ENCODE measurements around the gene SLC38A11.
"Not testable (repeated sequence)": the region's sequence is repeated elsewhere in the genome, so short reads cannot be mapped to it uniquely, and the experiment has no call there.

The SLC38A11 gene, protein sequence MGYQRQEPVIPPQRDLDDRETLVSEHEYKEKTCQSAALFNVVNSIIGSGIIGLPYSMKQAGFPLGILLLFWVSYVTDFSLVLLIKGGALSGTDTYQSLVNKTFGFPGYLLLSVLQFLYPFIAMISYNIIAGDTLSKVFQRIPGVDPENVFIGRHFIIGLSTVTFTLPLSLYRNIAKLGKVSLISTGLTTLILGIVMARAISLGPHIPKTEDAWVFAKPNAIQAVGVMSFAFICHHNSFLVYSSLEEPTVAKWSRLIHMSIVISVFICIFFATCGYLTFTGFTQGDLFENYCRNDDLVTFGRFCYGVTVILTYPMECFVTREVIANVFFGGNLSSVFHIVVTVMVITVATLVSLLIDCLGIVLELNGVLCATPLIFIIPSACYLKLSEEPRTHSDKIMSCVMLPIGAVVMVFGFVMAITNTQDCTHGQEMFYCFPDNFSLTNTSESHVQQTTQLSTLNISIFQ

DNA sequence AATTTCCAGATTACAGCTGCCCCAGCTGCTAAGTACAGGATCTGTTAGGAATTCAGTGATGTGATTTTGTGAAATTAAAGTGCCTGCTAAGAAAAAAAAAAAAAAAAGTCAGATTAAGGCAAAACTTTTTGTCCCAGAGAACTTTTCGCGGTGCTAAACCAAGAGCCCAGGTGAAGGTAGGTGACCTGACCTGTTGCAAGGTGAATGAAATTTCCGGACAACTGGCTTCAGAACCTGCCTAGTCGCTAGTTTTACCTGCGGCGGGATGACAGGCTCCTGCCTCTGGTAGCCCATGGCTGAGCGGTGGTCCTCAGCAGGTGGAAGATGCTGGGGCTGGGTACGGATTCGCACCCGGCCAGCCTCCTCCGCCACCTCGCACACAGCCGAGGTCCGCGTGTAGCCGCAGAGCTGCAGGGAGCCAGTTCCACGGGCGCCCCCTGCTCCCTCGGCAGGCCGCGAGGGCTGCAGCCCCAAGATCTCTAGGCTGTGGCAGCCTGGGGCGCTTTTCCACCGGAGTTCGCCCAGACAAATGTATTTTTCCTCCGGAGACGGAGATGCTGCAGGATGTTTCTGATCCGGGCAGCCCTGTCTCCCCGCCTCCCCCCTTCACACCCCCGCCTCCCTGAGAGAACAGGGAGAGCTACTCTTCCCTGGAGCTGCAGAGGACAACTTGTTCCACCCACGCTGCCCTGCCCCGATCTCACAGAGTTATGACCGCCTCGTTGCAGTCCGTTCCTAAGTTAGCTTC, at the start of gene SLC38A11:
Gene SLC38A11 (minus strand): TSS at position 572 of the 748 bp plus-strand sequence. CDS start 278 bp downstream, at position 294.
- DNase-seq (ENCODE audit: low read depth) = no peak

DNA sequence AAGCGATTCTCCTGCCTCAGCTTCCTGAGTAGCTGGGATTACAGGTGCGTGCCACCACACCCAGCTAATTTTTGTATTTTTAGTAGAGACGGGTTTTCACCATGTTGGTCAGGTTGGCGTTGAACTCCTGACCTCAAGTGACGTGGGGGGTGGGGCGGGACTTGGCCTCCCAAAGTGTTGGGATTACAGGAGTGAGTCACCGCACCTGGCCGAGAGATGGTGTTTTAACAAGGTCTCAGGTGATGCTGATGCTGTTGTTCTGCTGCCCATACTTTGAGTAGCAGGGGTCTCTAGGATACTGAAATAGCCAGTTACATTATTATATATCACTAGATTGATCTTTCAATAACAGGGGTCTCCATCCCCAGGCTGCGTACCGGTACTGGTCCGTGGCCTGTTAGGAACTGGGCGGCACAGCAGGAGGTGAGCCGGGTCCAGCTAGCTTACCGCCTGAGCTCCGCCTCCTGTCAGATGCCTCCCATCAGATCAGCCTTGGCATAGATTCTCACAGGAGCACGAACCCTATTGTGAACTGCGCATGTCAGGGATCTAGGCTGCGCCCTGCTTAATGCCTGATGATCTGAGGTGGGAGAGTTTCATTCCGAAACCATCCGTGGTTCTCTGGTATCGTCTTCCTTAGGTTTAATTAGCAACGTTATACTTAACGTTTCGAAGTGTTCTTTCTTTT, 48.3 kb upstream of the SLC38A11 start:
- no peak for DNase-seq (ENCODE audit: low read depth)

DNA sequence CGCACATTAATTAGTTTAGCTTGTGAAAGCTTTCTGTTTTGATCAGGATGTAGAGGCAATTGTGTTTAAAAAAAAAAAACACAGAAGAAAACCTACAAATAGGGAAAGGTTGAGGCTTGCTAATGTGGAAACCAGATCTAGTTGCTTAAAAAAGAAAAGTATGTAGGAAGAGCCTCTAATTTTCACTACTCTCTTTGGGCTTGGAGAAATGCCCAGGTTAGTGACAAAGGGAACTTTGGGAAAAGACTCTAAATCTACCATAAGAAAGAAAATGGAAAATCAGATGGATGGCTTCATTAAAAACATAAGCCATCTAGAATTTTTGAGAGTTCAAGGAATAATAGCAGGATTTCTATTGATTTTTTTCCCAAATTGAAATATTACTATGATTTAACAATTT, 47.3 kb upstream of the SLC38A11 start:
- no peak for DNase-seq (ENCODE audit: low read depth)

DNA sequence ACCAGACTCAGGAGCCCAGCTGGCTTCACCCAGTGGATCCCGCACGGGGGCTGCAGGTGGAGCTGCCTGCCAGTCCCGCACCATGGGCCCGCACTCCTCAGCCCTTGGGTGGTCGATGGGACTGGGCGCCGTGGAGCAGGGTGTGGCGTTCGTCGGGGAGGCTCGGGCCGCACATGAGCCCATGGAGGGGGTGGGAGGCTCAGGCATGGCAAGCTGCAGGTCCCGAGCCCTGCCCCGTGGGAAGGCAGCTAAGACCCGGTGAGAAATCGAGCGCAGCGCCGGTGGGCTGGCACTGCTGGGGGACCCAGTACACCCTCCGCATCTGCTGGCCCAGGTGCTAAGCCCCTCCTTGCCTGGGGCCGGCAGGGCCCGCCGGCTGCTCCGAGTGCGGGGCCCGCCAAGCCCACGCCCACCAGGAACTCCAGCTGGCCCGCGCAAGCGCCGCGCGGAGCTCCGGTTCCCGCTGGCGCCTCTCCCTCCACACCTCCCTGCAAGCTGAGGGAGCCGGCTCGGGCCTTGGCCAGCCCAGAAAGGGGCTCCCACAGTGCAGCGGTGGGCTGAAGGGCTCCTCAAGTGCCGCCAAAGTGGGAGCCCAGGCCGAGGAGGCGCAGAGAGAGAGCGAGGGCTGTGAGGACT, 39.5 kb upstream of the SLC38A11 start:
- not testable (repeated sequence) for DNase-seq (ENCODE audit: low read depth)

DNA sequence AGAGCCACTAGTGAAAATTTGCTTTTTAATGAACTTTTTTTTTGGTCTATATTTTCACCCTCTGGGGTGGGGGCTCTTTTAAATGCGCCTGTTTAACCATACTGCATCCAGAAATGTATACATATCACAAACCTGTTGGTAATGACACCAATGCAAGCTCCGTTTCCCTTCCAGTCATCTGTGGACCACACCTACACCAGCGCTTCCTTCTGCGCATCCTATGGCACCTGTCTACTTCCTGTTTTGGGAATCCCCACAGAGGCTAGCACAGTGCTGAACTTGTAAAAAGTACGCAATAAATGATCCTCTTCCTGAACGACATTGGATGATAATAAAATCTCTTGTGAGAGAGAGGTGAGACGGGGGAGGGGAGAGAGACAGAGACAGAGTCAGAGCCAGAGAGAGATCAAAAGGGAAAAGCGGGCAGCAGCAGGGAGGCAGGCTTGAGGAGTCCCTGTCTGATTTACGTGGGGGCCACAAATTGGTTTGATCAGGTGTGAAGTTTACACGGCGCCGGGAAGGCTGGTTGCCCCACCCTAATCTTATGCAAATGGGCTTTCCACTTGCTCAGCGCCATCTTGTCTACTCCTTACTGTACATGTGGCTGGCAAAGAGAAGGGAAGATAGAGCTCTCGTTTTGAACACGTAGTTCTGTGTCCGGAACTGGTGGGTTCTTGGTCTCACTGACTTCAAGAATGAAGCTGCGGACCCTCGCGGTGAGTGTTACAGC, 38.1 kb upstream of the SLC38A11 start:
- DNase-seq (ENCODE audit: low read depth) = no peak

DNA sequence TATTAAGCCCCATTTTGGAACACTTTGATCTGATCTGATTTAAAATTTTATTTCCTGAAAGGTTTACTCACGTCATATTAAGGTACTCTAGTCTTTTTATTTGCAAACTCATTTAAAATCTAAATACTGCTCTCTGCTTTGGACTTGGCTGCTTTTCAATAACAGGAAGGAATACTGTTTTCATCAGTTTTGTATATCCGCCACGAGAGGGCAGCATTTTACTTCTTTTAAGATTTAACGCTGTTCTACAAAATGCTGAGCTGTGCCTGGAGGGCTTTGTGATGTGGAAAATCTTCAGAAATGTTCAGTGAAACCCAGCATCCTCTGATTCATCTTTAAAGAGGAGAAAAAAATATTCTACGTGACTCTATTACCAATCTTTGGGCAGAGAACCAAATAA, 37.5 kb upstream of the SLC38A11 start:
- DNase-seq (ENCODE audit: low read depth) = peak; percentile 82

DNA sequence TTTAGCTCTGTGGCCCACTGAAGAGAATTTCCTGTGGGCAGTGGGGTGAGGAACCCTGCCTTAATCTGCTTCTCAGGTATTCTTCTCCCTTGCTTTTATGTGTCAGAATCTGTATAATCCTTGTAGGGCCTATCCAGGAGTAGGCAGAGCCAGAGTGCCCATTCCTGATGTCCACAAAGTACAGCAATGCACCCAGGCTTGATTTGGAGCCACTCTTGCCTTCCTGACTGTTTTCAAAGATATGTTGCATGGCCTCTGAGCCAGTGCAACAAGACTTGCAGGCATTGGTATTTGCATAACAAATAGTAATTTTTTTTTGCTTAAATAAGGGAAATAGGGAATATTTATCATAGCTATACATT, 36.7 kb upstream of the SLC38A11 start:
- not testable (repeated sequence) for DNase-seq (ENCODE audit: low read depth)

DNA sequence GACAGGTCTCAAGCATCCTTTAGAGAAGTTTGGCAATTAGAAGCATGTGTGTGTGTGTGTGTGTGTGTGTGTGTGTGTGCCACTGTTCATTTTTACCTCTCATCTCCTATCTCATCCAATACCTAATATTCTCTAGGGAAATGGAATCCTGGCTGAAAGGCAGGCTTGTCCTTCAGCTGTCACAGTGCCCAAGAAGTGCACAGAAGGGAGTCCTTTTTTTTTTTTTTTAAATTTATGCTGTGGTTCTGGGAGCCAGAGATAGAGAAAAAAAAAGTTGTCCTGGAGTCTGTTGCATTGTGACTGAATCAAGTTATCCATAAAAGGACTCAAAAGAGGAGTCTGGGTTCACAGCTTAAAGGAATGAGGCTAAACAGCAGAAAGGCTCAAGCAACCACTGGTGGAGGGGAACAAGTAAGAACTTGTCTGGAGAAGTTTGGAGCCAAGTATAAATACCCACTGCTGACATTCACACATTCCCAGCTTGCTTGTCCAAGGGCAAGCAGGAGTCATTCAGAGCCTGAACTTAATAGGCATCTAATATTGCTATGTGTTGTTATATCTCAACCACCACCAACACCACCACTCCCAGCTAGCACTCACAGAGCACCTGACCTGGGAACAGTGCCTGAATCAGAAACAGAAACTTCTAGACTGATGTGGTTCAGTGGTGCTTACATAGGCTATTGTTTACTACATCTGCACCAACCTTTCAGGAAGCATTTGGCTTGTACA, 36.2 kb upstream of the SLC38A11 start:
- DNase-seq (ENCODE audit: low read depth) = not testable (repeated sequence)

DNA sequence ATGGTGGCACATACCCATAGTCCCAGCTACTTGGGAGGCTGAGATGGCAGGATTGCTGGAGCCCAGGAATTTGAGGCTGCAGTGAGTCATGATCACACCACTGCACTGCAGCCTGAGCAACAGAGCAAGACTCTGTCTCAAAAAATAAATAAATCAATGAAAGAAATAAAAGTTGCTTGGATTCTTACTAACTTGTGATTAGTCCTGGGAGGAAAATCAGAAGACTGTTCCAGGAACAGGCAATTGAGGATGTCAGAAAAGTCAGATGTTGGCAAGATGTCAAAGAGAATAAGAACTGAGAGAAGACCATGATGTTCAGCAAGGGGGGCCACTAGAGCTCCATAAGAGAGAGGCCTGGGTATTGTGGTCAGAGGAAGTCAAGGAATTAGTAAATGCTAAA, 35.6 kb upstream of the SLC38A11 start:
- not testable (repeated sequence) for DNase-seq (ENCODE audit: low read depth)

DNA sequence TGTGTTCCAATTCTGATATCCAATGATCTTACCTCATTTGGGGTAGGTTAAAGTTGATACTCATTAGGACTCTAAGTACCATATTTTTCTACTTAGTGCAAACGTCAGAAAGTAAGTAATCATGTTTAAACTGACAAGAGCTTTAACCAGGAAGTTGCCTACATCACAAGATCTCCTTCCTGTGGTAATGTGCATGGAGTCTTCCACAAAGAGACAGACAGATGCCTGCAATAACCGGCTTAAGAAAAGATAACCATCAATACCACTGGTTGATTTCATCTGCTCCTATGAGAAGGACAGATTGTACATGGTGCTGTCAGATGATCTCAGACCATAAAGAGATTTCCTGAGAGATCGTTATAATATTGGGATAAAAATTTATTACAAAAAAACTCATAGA, 33.5 kb upstream of the SLC38A11 start:
- DNase-seq (ENCODE audit: low read depth) = not testable (repeated sequence)

DNA sequence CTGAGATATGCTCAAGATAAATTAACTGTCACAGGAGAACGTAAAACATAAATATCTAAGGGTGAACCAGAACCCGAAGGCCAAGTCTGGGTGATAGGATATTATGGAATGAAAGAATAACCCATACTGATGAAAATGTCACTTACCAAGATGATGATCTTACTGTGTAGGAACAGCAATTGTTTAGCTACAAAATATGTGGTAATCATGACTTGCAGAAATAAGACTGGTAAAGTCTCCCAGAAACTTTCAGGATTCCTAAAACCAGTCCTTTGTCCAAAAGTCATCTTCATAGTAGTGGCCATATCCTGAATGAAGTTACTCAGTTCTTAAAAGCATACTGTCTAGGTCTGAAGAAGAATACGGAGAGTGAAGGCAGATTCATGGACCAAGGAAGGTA, 30.7 kb upstream of the SLC38A11 start:
- DNase-seq (ENCODE audit: low read depth) = not testable (repeated sequence)

DNA sequence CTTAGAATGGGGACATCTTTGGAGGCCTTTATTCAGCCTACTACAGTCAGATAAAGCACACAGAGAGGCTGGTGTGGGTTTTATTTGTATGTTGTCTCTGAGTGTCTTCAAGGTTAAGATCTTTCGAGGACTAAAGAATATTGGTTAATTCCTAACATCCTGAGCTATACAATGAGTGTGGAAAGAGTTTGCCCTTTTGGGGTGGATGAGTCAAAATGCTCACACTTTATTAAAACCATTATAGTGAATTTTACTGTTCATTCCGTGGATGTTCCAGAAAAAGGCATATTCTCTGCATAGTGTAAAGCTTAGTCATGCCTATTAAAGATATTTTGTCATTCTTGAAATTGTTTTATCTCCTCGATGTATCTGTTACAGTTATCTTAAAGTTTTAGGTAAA, 29.1 kb upstream of the SLC38A11 start:
- DNase-seq (ENCODE audit: low read depth) = peak; percentile 78

DNA sequence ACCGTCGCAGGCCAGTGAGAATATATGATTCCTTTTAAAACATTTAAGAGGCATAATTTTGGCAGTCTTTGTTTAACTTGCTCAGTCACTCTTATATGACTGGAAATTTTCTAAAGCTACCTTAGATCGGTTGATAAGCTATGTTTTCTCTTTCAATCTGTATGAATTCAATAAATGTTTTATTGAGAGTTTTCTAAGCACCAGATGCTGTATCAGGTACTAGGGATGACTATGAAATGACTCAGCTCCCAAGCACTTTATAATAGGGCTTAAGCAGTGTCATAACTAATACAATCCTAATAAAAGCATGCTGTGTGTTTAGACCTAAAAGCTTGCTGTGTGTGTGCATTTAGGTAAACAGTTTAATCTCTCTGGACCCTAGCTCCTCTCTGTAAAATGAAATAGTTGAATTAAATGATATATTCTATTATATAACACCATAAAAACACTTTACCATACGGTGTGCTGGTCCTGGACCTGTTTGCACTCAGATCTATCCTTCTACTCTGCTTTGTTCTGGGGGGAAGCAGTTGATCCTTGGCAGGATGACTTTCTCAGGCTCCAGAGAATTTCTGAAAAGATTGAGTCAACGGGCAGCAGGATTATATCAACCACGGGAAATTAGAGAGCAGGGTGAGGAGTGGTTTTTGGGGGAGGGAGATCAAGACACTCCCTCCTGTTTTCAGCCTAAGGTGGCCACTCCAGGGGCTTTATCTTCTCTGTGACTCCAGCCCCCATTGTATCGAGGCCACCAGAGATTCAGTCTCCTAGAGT, 26.1 kb upstream of the SLC38A11 start:
- no peak for DNase-seq (ENCODE audit: low read depth)

DNA sequence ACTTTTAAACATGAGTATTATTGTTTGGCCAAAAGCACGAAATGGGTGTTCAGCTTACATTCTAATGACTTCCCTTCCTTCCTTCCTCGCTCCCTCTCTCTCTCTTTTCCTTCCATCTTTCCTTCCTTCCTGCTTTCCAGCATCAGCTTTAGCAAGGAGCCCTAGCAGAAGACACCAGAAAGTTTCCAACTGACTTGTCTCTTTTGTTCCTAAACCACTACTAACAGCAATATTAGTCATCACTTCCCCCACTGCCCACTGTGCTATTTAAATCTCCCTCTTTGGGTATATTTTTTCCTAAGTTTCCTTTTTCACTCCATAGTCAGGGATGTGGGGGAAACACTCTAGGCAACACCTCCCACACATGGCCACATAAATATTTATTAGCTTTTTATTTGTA, 25.4 kb upstream of the SLC38A11 start:
- not testable (repeated sequence) for DNase-seq (ENCODE audit: low read depth)

DNA sequence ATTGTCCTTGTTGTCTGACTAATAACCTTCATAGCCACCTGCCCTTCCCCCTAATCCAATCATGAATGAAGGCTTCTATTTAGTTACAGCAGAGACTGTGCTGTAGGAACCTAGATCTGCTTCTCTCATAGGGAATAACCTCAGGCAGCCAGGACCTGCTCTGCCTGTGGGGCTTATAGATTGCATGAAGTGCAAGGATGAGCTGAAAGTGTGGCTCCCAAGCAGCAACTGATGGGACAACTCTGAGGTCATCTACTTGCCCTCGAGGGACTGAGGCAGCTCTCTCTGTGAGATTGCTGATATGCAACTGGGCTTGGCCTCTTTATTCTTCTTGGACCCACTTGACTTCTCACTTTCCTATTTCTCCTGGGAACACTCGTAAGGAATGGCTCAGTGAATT, 23.8 kb upstream of the SLC38A11 start:
- DNase-seq (ENCODE audit: low read depth) = no peak

DNA sequence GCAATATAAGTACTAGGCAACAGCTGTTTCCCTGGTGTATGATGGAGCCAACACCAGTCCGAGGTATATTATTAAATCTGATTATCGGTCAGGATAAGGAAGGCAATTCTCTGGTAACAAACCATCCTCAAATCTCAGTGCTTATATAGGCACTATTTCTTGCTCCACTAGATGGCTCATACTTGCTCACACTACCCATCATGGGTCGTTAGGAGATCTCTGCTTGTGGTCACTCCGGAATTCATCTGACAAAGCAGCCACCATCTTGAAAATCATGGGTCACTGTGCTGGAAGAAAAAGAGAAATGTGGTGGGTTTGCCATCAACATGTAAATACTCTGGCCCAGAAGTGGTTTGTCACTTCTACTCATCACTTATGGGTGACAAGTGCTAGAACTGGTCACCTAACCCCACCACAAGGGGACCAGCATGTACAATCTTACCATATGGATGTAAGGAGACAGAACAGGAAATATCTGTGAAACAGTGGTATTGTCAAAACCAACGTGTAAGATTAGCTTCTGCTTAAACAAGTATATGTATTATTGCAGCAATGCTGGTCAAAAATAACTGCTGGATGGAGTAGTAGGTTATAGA, 21.6 kb upstream of the SLC38A11 start:
- DNase-seq (ENCODE audit: low read depth) = not testable (repeated sequence)

DNA sequence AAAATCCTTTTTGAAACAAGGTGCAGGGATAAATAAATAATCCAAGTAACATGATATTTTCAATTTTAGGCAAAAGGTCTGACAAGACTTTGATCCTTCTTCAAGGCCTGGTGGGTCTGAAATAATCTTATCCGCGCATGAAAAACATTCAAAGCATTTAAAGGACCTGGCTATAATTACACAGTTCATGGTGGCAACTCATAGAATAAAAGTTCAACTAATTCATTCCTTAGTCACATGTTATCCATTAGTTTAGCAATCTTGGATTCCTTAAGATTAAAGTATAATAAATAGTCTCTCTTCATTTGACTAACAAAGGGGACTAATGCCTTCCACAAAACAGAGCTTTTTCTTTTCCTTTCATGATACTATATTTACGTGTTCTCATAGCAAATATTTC, 21.0 kb upstream of the SLC38A11 start:
- DNase-seq (ENCODE audit: low read depth) = no peak

DNA sequence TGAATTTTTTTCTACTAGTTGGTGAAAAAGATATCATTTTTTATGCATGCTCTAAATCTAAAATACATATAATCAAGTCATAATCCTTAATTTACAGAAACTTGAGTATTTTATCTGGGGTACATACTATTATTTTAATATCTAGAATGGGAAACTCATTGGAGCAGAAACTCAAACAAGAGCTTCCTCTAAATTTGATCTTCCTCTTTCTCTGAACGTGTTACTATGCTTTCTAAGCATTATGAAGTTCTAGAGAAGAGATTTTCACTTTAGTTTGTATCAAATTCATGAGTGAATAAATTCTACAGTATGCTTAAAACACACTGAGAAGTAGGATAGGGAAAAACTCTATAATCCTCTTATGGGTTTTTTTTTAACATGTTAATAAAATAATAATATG, 20.6 kb upstream of the SLC38A11 start:
- DNase-seq (ENCODE audit: low read depth) = no peak

DNA sequence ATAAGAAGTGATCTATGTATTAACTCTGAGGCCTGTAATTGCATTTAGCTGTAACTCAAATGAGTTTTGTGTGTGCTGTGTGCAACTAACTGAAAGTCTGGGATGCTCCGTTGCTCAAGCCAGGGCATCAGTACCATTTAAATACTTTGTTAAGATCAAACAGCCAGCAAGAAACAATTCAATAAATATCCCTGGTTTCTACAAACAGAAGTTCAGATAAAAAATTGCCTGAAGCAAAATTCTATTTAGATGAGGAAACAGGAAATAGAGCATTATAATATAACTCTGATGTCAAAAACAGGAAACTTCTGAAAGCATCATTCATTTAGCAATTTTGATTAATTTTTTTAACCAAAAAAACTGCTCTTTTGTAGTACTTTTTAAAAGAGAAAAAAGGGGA, 18.9 kb upstream of the SLC38A11 start:
- DNase-seq (ENCODE audit: low read depth) = no peak

DNA sequence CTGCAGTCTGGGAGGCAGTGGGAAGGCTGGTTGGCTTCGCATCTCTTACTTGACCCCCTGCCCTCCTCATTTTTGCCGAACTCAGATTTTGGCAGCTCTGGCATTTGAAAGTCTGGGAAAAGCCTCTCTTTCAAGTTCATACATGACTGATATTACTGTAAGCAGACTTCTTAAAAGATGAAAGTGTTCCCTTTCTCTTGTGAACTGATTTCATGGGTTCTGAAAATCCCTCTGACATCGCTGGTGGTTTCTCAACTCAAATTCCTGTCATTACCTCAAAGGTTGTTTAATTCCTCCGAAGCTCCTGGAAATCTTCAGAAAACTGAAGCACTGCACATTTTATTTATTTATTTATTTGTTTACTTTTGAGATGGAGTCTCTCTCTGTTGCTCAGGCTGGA, 16.9 kb upstream of the SLC38A11 start:
- no peak for DNase-seq (ENCODE audit: low read depth)
